ENCODE measurements around the gene RAET1E. TPM values are rescaled to one million over a fixed set of nuclear protein-coding genes. Genes with fewer than 3 reads are reported as not detected.
"Not testable (repeated sequence)": the region's sequence is repeated elsewhere in the genome, so short reads cannot be mapped to it uniquely, and the experiment has no call there.

The RAET1E gene
- total and polyA plus RNA-seq, 2 donors (not counting 3 experiments of a cell fraction or from before 2014, with no cell fraction given), result 0.04 TPM; not detected in 1

- ChIA-PET CTCF (interaction anchor here (0.8 to 5.1 kb wide), 6 partner anchors 9 to 154 kb away, joined by 3 to 40 read pairs (median 4); no protein-coding TSS in a partner anchor), POLR2A (interaction anchor here (1.2 kb wide), 1 partner anchor 15 kb away, joined by 5 read pairs; no protein-coding TSS in a partner anchor)
- Histone ChIP-seq H3K9me3 (replicated peaks; ENCODE audit: control insufficient read depth, insufficient read depth, low read length) (no peaks in the 10 kb centered on the region), H3K36me3 (ENCODE audit: control insufficient read depth in 2 of 2, extremely low read depth in 1 of 2, insufficient read depth in 2 of 2, low read length in 2 of 2) (no peaks in the 10 kb centered on the region), H4K20me1 (replicated peaks; ENCODE audit: control insufficient read depth, extremely low read depth, insufficient read depth, low read length) (no peaks in the 10 kb centered on the region), H3K4me3 (replicated peaks in 1 of 3; ENCODE audit: insufficient read depth in 1 of 3, low read depth in 1 of 3, low read length in 3 of 3) (peak overlapping the region; percentile 61 to 91 (median 84)), H2AFZ (ENCODE audit: low read depth, low read length) (peak overlapping the region; percentile 51), H3K27ac (ENCODE audit: insufficient read depth, low read depth, low read length) (peak overlapping the region; percentile 72), H3K9me1 (replicated peaks; ENCODE audit: control insufficient read depth, extremely low read depth, insufficient read depth, low read length) (no peaks in the 10 kb centered on the region), H3K4me2 (ENCODE audit: insufficient read depth, low read length) (peak overlapping the region; percentile 93), H3K27me3 (ENCODE audit: control insufficient read depth in 2 of 2, insufficient read depth in 2 of 2, low read length in 2 of 2) (no peaks in the 10 kb centered on the region), H3K9ac (replicated peaks; ENCODE audit: extremely low read depth, insufficient read depth, low read length) (peak overlapping the region; percentile 85), H3K4me1 (ENCODE audit: control insufficient read depth, extremely low read depth, insufficient read depth, low read length) (peaks cover 40% of the 10 kb centered on the region), H3K79me2 (ENCODE audit: control insufficient read depth, insufficient read depth, low read length) (peaks cover 21% of the 10 kb centered on the region)
- intact Hi-C loops (cut with micrococcal nuclease), result loop anchor here (1.0 to 2.0 kb wide), 3 partner anchors 8 to 144 kb away; partner anchors contain the start of gene LATS1
- peak; percentile 74 for DNase-seq (ENCODE audit: low read depth, low spot score)
- TF ChIP-seq, protein P1, sequence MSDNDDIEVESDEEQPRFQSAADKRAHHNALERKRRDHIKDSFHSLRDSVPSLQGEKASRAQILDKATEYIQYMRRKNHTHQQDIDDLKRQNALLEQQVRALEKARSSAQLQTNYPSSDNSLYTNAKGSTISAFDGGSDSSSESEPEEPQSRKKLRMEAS (IDR thresholded peaks at IDR 0.05; ENCODE audit: insufficient read depth, insufficient read length), result no peak
- TF ChIP-seq FOS (IDR thresholded peaks at IDR 0.05; ENCODE audit: borderline replicate concordance, insufficient read depth, low read length), result no peak
- TF ChIP-seq GATA2 (IDR thresholded peaks at IDR 0.05; ENCODE audit: insufficient read depth, insufficient read length, low read depth, low read length), result no peak
- no peak for TF ChIP-seq POLR2AphosphoS5 (IDR thresholded peaks at IDR 0.05; ENCODE audit: insufficient read depth, low read depth, low read length)
- TF ChIP-seq EZH2 (IDR thresholded peaks at IDR 0.05; ENCODE audit: borderline replicate concordance, low read depth, low read length, severe bottlenecking), result no peak
- TF ChIP-seq MYC (IDR thresholded peaks at IDR 0.05; ENCODE audit: low read depth, low read length), result no peak
- TF ChIP-seq JUN (IDR thresholded peaks at IDR 0.05; ENCODE audit: borderline replicate concordance, insufficient read depth, insufficient read length, low read depth), result no peak
- TF ChIP-seq, protein P2, sequence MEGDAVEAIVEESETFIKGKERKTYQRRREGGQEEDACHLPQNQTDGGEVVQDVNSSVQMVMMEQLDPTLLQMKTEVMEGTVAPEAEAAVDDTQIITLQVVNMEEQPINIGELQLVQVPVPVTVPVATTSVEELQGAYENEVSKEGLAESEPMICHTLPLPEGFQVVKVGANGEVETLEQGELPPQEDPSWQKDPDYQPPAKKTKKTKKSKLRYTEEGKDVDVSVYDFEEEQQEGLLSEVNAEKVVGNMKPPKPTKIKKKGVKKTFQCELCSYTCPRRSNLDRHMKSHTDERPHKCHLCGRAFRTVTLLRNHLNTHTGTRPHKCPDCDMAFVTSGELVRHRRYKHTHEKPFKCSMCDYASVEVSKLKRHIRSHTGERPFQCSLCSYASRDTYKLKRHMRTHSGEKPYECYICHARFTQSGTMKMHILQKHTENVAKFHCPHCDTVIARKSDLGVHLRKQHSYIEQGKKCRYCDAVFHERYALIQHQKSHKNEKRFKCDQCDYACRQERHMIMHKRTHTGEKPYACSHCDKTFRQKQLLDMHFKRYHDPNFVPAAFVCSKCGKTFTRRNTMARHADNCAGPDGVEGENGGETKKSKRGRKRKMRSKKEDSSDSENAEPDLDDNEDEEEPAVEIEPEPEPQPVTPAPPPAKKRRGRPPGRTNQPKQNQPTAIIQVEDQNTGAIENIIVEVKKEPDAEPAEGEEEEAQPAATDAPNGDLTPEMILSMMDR (IDR thresholded peaks at IDR 0.05; ENCODE audit: extremely low read depth in 1 of 2, insufficient read depth in 1 of 2, low read depth in 1 of 2, low read length in 2 of 2), result no peak
- peak; percentile 46 for FAIRE-seq
- dilution Hi-C loops (cut with MboI; ENCODE audit: extremely low pct_ligation_motif_present, low sequenced_read_pairs), result no loop called here
- BruUV-seq (replicated peaks), result TSS peak; percentile 12
Observed at GRCh38 chr6:149862922-149863697, 34.8 kb downstream of the RAET1E start.

GRCh38 chr6:149862424-149862738 lies 35.5 kb downstream of the RAET1E start:
- peak overlapping the region in 2 of 3 experiments; percentile 84 to 91 for H3K4me3 ChIP-seq (replicated peaks in 1 of 3; ENCODE audit: insufficient read depth in 1 of 3, low read depth in 1 of 3, low read length in 3 of 3)
- H3K9ac ChIP-seq (replicated peaks; ENCODE audit: extremely low read depth, insufficient read depth, low read length); H3K27ac ChIP-seq (ENCODE audit: insufficient read depth, low read depth, low read length); H2AFZ ChIP-seq (ENCODE audit: low read depth, low read length); H3K9me1 ChIP-seq (replicated peaks; ENCODE audit: control insufficient read depth, extremely low read depth, insufficient read depth, low read length); H3K9me3 ChIP-seq (replicated peaks; ENCODE audit: control insufficient read depth, insufficient read depth, low read length); H3K27me3 ChIP-seq (ENCODE audit: control insufficient read depth in 2 of 2, insufficient read depth in 2 of 2, low read length in 2 of 2); H4K20me1 ChIP-seq (replicated peaks; ENCODE audit: control insufficient read depth, extremely low read depth, insufficient read depth, low read length); BruUV-seq (replicated peaks); FAIRE-seq; DNase-seq (ENCODE audit: low read depth, low spot score); H3K36me3 ChIP-seq (ENCODE audit: control insufficient read depth in 2 of 2, extremely low read depth in 1 of 2, insufficient read depth in 2 of 2, low read length in 2 of 2); dilution Hi-C loops (cut with MboI; ENCODE audit: extremely low pct_ligation_motif_present, low sequenced_read_pairs): not testable (repeated sequence)
- peaks cover 43% of the 10 kb centered on the region for H3K4me1 ChIP-seq (ENCODE audit: control insufficient read depth, extremely low read depth, insufficient read depth, low read length)
- POLR2A ChIA-PET, result interaction anchor here (0.7 kb wide), 1 partner anchor 36 kb away, joined by 3 read pairs; the partner anchor contains the start of gene RAET1E
- CTCF ChIA-PET, result interaction anchor here (1.4 to 5.1 kb wide), 3 partner anchors 15 to 23 kb away, joined by 4 to 40 read pairs (median 10); no protein-coding TSS in a partner anchor
- H3K79me2 ChIP-seq (ENCODE audit: control insufficient read depth, insufficient read depth, low read length), result peaks cover 28% of the 10 kb centered on the region
- intact Hi-C loops (cut with micrococcal nuclease), result loop anchor here (2.0 kb wide), 1 partner anchor 144 kb away; the partner anchor contains the start of gene LATS1
- peak overlapping the region; percentile 93 for H3K4me2 ChIP-seq (ENCODE audit: insufficient read depth, low read length)
